ENCODE results near the gene R3HCC1L.

Gene R3HCC1L

GRCh38 chr10:98292971-98293370 is 158.5 kb downstream of the R3HCC1L start:
- DNase-seq = peak; percentile 23

GRCh38 chr10:98293550-98294269 is 159.3 kb downstream of the R3HCC1L start:
- DNase-seq = peak; percentile 55

GRCh38 chr10:98294270-98294627 is 159.8 kb downstream of the R3HCC1L start:
- DNase-seq = no peak

Measured in NCI-H226 (cell line).